ENCODE results near the gene FIGNL1.
A peak's percentile ranks its signal among the peaks of the same experiment; 100 is the strongest.
"Not testable (repeated sequence)": the region's sequence is repeated elsewhere in the genome, so short reads cannot be mapped to it uniquely, and the experiment has no call there.

The FIGNL1 gene

GRCh38 chr7:50470250-50471163, 20.4 kb upstream of the FIGNL1 start:
- DNase-seq, result no peak

- DNase-seq, result no peak
Observed at GRCh38 chr7:50469181-50469580, 19.0 kb upstream of the FIGNL1 start.

- DNase-seq, result peak; percentile 66
Observed at GRCh38 chr7:50467817-50468610, 17.9 kb upstream of the FIGNL1 start.

- DNase-seq, result no peak
Observed at GRCh38 chr7:50466815-50467585, 16.9 kb upstream of the FIGNL1 start.

GRCh38 chr7:50463035-50463434, 12.9 kb upstream of the FIGNL1 start:
- DNase-seq, result no peak

DNA sequence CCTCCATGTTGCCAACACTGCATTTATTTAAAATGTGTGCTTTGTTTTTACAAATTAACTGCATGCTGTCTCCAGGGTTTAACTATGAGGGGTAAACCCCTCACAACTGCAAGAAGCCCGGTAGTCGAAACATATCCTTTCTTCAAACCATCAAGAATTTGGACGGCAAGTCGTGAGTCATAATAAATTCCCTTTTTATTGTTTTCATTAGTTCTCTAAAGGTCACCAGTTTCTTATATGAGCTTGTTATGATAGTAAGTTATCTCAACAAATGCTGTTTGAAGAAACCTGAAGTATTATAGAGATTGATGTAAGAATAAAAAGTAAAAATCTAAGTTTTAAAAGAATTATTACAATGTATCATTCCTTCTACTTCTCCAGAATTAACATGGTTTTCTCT, 12.2 kb upstream of the FIGNL1 start:
- no peak for DNase-seq

- DNase-seq, result no peak
Observed at GRCh38 chr7:50461695-50462094, 11.5 kb upstream of the FIGNL1 start.

DNA sequence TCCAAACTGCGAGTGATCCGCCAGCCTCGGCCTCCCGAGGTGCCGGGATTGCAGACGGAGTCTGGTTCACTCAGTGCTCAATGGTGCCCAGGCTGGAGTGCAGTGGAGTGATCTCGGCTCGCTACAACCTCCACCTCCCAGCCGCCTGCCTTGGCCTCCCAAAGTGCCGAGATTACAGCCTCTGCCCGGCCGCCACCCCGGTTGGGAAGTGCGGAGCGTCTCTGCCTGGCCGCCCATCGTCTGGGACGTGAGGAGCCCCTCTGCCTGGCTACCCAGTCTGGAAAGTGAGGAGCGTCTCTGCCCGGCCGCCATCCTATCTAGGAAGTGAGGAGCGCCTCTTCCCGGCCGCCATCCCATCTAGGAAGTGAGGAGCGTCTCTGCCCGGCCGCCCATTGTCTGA, 9.0 kb upstream of the FIGNL1 start:
- not testable (repeated sequence) for DNase-seq

GRCh38 chr7:50458651-50459050, 8.5 kb upstream of the FIGNL1 start:
- not testable (repeated sequence) for DNase-seq

DNA sequence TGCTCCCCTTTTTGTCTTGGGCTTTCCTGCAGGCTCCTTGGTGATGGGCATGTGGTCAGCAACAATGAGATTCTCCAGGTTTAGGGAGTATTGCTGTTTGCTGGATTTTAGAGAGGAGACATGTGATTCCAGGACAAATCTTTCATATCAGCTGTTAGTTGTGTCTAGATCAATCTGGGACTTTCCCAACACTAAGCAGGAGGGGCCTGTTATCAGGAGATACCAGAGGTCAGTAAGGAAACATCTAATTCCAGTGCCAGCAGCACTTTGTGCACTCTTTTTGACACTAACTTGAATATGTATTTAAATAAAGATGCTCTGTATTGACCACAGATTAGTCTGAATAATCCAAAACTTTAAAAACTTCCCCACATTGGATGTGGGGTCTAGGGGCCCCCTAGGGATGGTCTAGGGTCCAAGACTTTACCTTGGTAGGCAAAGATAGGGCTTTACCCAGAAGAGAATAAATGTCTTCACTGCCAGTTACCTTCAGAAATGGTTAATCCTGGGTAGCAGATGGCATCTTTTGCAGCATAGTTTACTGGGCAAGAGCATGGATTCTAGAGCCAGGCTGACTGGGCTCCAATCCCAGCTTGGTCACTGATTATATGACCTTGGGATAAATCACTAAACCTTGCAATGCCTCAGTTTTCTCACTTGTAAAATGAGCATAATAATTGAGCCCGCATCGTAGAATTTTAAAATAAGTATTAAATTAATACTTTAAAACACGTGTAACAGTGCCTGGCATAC, 6.4 kb upstream of the FIGNL1 start:
- no peak for DNase-seq

DNA sequence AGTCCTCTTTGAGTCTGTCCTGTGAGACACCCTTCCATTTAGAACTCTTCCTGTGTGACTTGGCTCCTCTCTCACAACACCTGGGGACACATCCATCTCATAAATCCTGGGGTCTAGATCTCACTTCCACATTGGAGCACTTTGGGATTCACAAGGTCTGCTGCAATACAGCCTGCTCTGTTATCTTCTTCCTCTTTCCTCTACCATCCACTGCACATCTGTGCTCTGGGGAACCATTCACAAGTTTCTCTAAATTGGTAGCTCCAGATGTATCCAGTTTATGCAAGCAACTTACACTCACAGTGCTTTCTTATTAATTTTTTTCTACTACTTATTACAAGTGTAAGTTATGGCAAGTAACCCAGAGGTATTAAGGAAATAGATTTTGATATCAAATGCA, 5.5 kb upstream of the FIGNL1 start:
- no peak for DNase-seq

DNA sequence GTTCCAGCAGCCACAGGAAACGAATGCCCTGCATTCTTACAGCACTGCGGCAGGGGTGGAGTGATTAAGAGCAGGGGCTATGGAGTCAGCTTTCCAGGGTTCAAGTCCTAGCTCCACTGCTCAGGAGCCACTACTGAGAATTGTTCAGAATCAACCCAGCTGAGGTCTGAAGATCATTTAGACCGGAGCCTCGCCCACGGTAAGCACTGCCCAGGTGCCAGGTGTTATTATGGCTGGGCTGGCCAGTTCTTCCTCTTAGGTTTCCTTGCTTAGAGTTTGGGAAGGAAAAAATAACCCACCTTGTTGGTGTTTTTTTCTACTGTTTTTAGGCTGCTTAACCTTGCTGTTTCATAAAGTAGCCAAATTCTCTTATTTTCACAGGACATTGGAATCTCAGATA, 4.8 kb upstream of the FIGNL1 start:
- no peak for DNase-seq

- DNase-seq, result no peak
Observed at GRCh38 chr7:50450590-50451032, 461 bp upstream of the FIGNL1 start.

GRCh38 chr7:50449501-50449880, 659 bp downstream of the FIGNL1 start:
- no peak for DNase-seq

DNA sequence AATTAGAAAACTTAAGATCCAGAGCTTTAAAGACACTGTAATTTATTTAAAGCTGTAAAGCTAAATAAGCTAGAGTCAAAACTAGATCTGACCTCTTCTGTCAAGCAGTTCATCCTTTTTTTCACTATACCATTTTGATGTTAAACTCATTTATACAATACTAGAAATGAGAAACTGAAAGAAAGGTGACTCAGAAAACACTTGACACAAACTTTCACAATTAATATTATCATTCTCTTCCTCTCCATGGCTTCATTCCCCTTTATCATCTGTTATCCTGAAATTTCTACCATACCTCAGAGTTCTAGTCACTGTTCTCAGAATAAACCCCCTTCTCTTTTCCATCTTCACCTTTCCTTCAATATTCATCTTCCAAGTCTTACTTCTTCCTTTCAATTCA, 1.3 kb downstream of the FIGNL1 start:
- DNase-seq, result no peak

DNA sequence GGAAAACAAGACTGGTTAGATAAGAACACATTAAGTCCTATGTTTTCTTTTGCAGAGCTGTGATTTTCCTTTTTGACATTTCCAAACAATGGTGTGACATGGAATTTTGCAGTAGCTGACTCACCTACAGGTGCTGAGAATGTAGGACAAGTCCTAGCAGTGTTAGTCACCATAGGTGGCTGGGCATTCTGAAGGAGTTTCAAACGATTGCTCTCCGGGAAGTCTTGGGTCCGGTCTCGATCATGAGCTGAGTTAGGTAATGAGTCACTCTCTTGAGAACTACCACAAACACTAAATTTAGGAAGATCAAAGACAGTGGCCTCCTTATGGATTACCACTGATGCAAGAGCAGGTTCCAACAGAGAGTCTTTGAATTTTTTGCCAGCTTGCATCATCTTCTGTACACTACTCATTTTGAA, 3.6 kb downstream of the FIGNL1 start:
- no peak for DNase-seq

DNA sequence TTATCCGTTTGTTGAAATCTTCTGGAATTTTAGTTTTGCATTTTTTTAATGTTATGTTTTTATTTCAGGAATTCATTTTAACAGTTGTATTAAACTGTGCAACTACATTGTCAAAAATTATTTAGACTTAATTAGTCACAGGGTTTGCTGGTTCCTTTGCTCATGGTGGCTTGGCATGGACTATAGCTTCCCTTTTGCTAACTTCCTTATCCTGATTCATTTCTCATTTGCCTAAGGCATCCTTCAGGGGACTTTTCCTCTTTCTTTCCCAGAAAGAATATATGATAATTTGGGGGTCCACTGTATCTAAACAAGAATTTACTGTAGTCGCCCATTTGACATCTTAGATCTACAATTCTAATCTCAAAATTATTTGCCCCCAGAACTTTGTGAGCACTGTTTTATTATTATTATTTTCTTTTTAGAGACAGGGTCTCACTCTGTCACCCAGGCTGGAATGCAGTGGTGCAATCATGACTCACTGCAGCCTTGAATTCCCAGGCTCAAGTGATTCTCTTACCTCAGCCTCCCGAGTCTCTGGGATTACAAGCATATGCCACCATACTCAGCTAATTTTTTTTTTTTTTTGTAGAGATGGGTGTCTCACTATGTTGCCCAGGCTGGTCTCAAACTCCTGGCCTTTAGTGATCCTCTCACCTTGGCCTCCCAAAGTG, 13.9 kb downstream of the FIGNL1 start:
- DNase-seq, result no peak

GRCh38 chr7:50431722-50432305, 18.3 kb downstream of the FIGNL1 start:
- no peak for DNase-seq

GRCh38 chr7:50431316-50431715, 18.8 kb downstream of the FIGNL1 start:
- no peak for DNase-seq

- no peak for DNase-seq
Observed at GRCh38 chr7:50428911-50429310, 21.2 kb downstream of the FIGNL1 start.

- no peak for DNase-seq
Observed at GRCh38 chr7:50427518-50427917, 22.6 kb downstream of the FIGNL1 start.

Measured in NCI-H1417 treated with DMSO at 0.1 percent for 48 hours (cell line).